ENCODE data around the gene KDM4E. TPM values are rescaled to one million over a fixed set of nuclear protein-coding genes. Genes with fewer than 3 reads are reported as not detected.

KDM4E gene
- total RNA-seq, 2 donors from 2014 or later, result not detected

DNA sequence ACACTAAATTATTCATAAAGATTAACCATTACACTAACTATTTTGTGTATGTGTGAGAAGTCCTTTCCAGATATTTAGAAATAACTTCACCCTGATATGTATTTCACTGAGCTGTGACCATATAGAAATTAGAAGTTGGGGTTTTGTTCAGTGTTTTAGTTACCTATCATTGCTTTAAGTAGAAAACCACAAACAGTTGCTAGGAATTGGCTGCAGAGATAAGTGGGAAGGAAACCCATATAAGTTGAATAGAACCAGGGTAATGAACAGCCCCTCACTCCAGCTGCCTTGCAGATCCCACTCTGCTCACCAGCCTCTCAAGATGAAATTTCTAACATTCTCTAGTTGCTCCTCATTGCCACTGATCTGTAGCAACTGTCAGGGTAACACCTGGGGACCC is 51.9 kb downstream of the KDM4E start:
- H3K4me3 ChIP-seq, result no peak overlapping the region
- DNase-seq, result no peak
- no peaks in the 10 kb centered on the region for H3K27me3 ChIP-seq
- TF ChIP-seq, protein P1, sequence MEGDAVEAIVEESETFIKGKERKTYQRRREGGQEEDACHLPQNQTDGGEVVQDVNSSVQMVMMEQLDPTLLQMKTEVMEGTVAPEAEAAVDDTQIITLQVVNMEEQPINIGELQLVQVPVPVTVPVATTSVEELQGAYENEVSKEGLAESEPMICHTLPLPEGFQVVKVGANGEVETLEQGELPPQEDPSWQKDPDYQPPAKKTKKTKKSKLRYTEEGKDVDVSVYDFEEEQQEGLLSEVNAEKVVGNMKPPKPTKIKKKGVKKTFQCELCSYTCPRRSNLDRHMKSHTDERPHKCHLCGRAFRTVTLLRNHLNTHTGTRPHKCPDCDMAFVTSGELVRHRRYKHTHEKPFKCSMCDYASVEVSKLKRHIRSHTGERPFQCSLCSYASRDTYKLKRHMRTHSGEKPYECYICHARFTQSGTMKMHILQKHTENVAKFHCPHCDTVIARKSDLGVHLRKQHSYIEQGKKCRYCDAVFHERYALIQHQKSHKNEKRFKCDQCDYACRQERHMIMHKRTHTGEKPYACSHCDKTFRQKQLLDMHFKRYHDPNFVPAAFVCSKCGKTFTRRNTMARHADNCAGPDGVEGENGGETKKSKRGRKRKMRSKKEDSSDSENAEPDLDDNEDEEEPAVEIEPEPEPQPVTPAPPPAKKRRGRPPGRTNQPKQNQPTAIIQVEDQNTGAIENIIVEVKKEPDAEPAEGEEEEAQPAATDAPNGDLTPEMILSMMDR (IDR thresholded peaks at IDR 0.05), result no peak
- no peaks in the 10 kb centered on the region for H3K4me1 ChIP-seq
- intact Hi-C loops (cut with DNase I), result no loop called here
- no peaks in the 10 kb centered on the region for H3K36me3 ChIP-seq
- no peaks in the 10 kb centered on the region for H3K9me3 ChIP-seq
- H3K9ac ChIP-seq (ENCODE audit: low read depth in 2 of 2, low read length in 2 of 2), result no peak overlapping the region
- H3K27ac ChIP-seq, result no peak overlapping the region

Other genes with a start within 250 kb of the KDM4E start
- gene CWC15, start 51.7 kb upstream of the KDM4E start, total RNA-seq, result 10 to 100 TPM; 40.4 to 47.5 TPM
- under 1 TPM in 1 of 2 donors, not detected in 1; 0.20 TPM for gene KDM4D, start 51.5 kb upstream of the KDM4E start, total RNA-seq
- not detected for gene KDM4F, start 24.2 kb downstream of the KDM4E start, total RNA-seq
- 10 to 100 TPM; 39.4 to 43.4 TPM for gene SRSF8, start 41.7 kb downstream of the KDM4E start, total RNA-seq
- gene ENDOD1, start 64.6 kb downstream of the KDM4E start, total RNA-seq, result 10 to 100 TPM; 68.1 to 71.8 TPM
- 10 to 100 TPM; 14.7 to 21.2 TPM for gene SESN3, start 205.9 kb downstream of the KDM4E start, total RNA-seq

All from colonic mucosa (tissue), 4 donors.